HFFc6 (cell line): ENCODE measurements around the gene TTR. TPM values are rescaled to one million over a fixed set of nuclear protein-coding genes. Genes with fewer than 3 reads are reported as not detected.

Experiments used
- DNase-seq: peaks from one replicate; pipeline ENCODE4 v3.0.0-alpha.2; 2018
- H3K27ac Mint-ChIP-seq: 2 replicates; pipeline ENCODE4 v1.8.0; 2020; ENCODE audit warnings: mild to moderate bottlenecking, mixed read lengths
- H3K27me3 Mint-ChIP-seq: 2 replicates; pipeline ENCODE4 v1.8.0; 2021; ENCODE audit warnings: mild to moderate bottlenecking, moderate library complexity, mixed read lengths; ENCODE audit not compliant: insufficient read depth
- H3K36me3 Mint-ChIP-seq: 2 replicates; pipeline ENCODE4 v1.8.0; 2021; ENCODE audit warnings: low read depth, mixed read lengths
- H3K4me1 Mint-ChIP-seq: 2 replicates; pipeline ENCODE4 v1.8.0; 2020; ENCODE audit warnings: low read depth, mixed read lengths
- H3K4me3 Mint-ChIP-seq: 2 replicates; pipeline ENCODE4 v1.8.0; 2020; ENCODE audit warnings: mild to moderate bottlenecking, moderate library complexity, mixed read lengths
- H3K9me3 Mint-ChIP-seq: 2 replicates; pipeline ENCODE4 v1.8.0; 2020; ENCODE audit warnings: mild to moderate bottlenecking, mixed read lengths
- long read RNA-seq: library from polyadenylated mRNA; unstranded; transcript quantifications from one replicate; pipeline ENCODE4 v2.0.0, GENCODE V29; 2019
- total RNA-seq, 6 experiments: library from RNA; stranded (reverse); fragmentation: NEBNext Ultra II Directional; extraction: Animal tissue kit (Norgen Biotek cat#: 25700); gene quantifications; 2 replicates in 1 of 6; 3 replicates in 5 of 6; pipeline ENCODE4 v1.2.3, GENCODE V29; 2021
- TF ChIP-seq, protein P1 (sequence below): fragments of 200-600 bp; sonication (generic); IDR thresholded peaks from 2 replicates; pipeline ENCODE4 v1.5.0; 2021; ENCODE audit warnings: antibody characterized with exemption, mild to moderate bottlenecking

Gene TTR
- total RNA-seq, result not detected
- long read RNA-seq, result 0 reads

DNA sequence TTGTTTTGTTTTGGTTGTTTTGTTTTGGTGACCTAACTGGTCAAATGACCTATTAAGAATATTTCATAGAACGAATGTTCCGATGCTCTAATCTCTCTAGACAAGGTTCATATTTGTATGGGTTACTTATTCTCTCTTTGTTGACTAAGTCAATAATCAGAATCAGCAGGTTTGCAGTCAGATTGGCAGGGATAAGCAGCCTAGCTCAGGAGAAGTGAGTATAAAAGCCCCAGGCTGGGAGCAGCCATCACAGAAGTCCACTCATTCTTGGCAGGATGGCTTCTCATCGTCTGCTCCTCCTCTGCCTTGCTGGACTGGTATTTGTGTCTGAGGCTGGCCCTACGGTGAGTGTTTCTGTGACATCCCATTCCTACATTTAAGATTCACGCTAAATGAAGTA, at the start of gene TTR:
Gene TTR (plus strand): TSS at position 250 of the 400 bp plus-strand sequence. CDS start 26 bp downstream, at position 276.
- H3K27me3 Mint-ChIP-seq, result no peaks in the 10 kb centered on the region
- DNase-seq, result no peak
- H3K4me3 Mint-ChIP-seq, result no peak within 1 kb of the TSS
- no peak within 1 kb of the TSS for H3K27ac Mint-ChIP-seq
- no peaks in the 10 kb centered on the region for H3K4me1 Mint-ChIP-seq
- H3K36me3 Mint-ChIP-seq, result no peaks in the 10 kb centered on the region; the same call in 1 of the 2 replicates
- peaks cover 15% of the 10 kb centered on the region for H3K9me3 Mint-ChIP-seq
- TF ChIP-seq, protein P1, sequence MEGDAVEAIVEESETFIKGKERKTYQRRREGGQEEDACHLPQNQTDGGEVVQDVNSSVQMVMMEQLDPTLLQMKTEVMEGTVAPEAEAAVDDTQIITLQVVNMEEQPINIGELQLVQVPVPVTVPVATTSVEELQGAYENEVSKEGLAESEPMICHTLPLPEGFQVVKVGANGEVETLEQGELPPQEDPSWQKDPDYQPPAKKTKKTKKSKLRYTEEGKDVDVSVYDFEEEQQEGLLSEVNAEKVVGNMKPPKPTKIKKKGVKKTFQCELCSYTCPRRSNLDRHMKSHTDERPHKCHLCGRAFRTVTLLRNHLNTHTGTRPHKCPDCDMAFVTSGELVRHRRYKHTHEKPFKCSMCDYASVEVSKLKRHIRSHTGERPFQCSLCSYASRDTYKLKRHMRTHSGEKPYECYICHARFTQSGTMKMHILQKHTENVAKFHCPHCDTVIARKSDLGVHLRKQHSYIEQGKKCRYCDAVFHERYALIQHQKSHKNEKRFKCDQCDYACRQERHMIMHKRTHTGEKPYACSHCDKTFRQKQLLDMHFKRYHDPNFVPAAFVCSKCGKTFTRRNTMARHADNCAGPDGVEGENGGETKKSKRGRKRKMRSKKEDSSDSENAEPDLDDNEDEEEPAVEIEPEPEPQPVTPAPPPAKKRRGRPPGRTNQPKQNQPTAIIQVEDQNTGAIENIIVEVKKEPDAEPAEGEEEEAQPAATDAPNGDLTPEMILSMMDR, result no peak

DNA sequence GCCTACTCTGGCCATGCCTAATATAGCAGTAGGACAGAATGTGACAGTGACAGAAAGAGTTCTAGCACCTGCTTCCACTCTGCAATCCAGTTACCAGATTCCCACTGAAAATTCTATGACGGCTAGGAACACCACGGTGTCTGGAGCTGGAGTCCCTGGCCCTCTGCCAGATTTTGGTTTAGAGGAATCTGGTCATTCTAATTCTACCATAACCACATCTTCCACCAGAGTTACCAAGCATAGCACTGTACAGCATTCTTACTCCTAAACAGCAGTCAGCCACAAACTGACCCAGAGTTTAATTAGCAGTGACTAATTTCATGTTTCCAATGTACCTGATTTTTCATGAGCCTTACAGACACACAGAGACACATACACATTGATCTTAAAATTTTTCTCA, 45.2 kb upstream of the TTR start:
- no peaks in the 10 kb centered on the region for H3K36me3 Mint-ChIP-seq

DNA sequence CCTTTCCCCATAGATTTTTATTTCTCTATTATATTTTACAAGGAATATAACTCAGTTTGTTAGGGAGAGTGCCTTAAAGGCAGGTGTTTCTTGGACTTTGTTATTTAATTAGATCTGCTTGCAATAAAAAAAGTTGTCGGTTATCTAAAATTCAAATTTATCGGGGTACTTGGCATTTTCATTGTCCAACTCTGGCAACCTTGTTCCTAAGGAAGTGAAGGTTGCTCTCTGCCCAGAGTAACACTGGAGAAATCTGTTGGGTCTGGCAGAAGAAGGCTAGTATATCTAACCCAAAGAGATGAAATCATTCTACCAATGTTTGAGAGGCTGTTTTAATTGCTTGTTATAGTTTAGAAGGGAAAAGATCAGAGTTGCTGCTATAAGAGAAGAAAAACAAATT, 42.8 kb upstream of the TTR start:
- H3K9me3 Mint-ChIP-seq, result no peaks in the 10 kb centered on the region
- TF ChIP-seq, protein P1, result no peak
- H3K36me3 Mint-ChIP-seq, result no peaks in the 10 kb centered on the region
- H3K27me3 Mint-ChIP-seq, result peaks cover 3% of the 10 kb centered on the region; the same call in 1 of the 2 replicates
- H3K27ac Mint-ChIP-seq, result no peak overlapping the region
- no peak overlapping the region for H3K4me3 Mint-ChIP-seq
- DNase-seq, result no peak
- H3K4me1 Mint-ChIP-seq, result no peaks in the 10 kb centered on the region

More for the DNA sequence above, 45.2 kb upstream of the TTR start:
- TF ChIP-seq, protein P1, result no peak
- Mint-ChIP-seq H3K9me3 (peaks cover 10% of the 10 kb centered on the region), H3K4me3 (no peak overlapping the region), H3K27me3 (no peaks in the 10 kb centered on the region), H3K4me1 (no peaks in the 10 kb centered on the region), H3K27ac (no peak overlapping the region)
- DNase-seq, result no peak

DNA sequence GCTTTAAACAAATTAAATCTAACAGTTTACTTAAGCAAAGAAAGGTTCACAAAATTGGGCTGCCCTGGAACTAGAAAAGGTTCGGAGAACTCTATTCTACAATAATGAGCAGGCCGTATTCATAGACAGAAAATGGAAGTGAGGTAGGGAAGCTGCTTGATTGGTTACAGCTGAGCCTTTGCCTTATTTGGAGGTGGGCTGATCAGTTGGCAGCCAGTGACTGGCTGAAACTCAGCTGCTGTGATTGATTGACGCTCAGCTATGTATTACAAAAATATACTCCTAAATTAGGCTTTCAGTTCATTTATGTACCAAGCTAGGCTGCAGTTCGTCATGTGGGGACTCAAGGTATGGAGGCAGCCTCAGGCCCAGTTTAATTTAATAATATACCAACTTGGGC, 42.3 kb upstream of the TTR start:
- H3K4me1 Mint-ChIP-seq, result no peaks in the 10 kb centered on the region
- H3K27ac Mint-ChIP-seq, result no peak overlapping the region
- no peaks in the 10 kb centered on the region for H3K9me3 Mint-ChIP-seq
- peaks cover 3% of the 10 kb centered on the region; the same call in 1 of the 2 replicates for H3K27me3 Mint-ChIP-seq
- DNase-seq, result no peak
- TF ChIP-seq, protein P1, result no peak
- H3K36me3 Mint-ChIP-seq, result no peaks in the 10 kb centered on the region
- no peak overlapping the region for H3K4me3 Mint-ChIP-seq

DNA sequence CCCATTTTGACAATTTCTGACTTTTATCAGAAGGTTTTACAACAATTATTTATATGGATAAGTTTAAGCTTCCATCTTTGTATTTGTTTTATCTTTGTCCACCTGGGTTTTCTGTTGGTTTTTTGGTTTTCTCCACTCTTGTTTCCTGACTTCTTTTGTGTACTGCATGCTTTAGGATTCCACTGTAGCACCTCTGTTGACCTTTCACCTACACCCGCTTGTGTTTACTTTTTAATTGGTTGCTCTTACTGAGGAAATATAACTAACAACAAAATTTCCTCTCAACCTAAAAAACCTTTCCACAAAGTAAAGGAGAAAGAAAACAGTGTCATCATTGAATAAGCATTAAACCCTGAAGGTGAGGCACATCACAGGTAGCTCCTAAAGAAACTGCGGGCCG, 39.8 kb upstream of the TTR start:
- H3K4me1 Mint-ChIP-seq, result no peaks in the 10 kb centered on the region
- H3K36me3 Mint-ChIP-seq, result no peaks in the 10 kb centered on the region
- TF ChIP-seq, protein P1, result no peak
- DNase-seq, result no peak
- H3K9me3 Mint-ChIP-seq, result no peaks in the 10 kb centered on the region
- no peak overlapping the region for H3K27ac Mint-ChIP-seq
- peaks cover 3% of the 10 kb centered on the region; the same call in 1 of the 2 replicates for H3K27me3 Mint-ChIP-seq
- H3K4me3 Mint-ChIP-seq, result no peak overlapping the region

DNA sequence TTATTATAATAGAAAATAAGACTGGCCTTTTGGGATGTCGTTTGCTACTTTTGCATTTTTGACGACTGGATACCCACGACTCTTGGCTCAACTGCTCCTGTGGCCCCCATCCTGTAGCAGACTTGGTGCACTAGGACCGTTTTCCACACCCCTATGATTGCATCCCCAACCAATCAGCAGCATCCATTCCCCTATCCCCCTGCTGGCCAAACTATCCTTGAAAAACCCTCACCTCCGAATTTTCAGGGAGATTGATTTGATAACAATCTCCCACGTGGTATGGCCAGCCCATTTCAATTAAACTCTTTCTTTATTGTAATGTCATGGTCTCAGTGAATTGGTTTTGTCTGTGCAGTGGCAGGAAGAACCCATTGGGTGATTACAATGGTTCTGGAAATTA, 37.9 kb upstream of the TTR start:
- no peak for DNase-seq
- no peaks in the 10 kb centered on the region for H3K36me3 Mint-ChIP-seq
- TF ChIP-seq, protein P1, result peak; percentile 36

More for the DNA sequence above, 37.9 kb upstream of the TTR start:
- Mint-ChIP-seq H3K4me1 (no peaks in the 10 kb centered on the region), H3K4me3 (no peak overlapping the region), H3K9me3 (no peaks in the 10 kb centered on the region), H3K27ac (no peak overlapping the region), H3K27me3 (peaks cover 6% of the 10 kb centered on the region; the same call in 1 of the 2 replicates)
